ENCODE measurements around the gene MAMDC2. TPM values are rescaled to one million over a fixed set of nuclear protein-coding genes. Genes with fewer than 3 reads are reported as not detected.

MAMDC2 gene
- total RNA-seq, 3 donors from 2014 or later (not counting 1 experiment from before 2014, with no cell fraction given), result 0.10 to 0.32 TPM; not detected in 1

DNA sequence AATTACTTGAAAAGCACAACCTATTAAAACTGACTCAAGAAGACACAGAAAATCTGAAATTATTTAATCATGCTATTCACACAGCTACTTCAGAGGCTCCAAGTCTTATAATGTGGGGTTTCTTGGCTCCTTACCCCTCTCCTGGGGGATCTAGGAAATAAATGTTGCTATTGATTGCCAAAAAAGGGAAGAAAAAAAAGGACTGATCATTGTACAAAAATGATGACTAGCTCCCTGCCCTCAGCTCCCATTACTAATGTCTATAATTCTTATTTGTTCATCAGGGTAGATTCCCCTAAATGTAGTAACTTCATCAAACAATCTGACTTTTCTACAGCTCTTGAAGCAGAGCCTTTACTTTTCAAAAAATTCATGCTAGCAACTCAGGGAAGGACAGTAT, 211.8 kb downstream of the MAMDC2 start:
- Histone ChIP-seq H3K4me3 (ENCODE audit: low read length) (no peak overlapping the region), H3K4me1 (ENCODE audit: control insufficient read depth, insufficient read depth, low read length) (peaks cover 21% of the 10 kb centered on the region), H3K36me3 (ENCODE audit: control insufficient read depth, insufficient read depth, low read length) (no peaks in the 10 kb centered on the region), H3K9me3 (ENCODE audit: control insufficient read depth, insufficient read depth, low read length) (no peaks in the 10 kb centered on the region), H3K27me3 (ENCODE audit: control insufficient read depth, insufficient read depth, low read length) (no peaks in the 10 kb centered on the region), H3K27ac (ENCODE audit: low read length) (no peak overlapping the region)
- Mint-ChIP-seq H3K9me3 (no peaks in the 10 kb centered on the region), H3K27ac (no peak overlapping the region), H3K36me3 (no peaks in the 10 kb centered on the region), H3K4me1 (peaks cover 19 to 20% of the 10 kb centered on the region in 2 donors), H3K4me3 (no peak overlapping the region), H3K27me3 (ENCODE audit: low read depth in 2 of 2) (peaks cover 0 to 2% of the 10 kb centered on the region in 2 donors)
- no peak for ATAC-seq
- TF ChIP-seq, protein P1, sequence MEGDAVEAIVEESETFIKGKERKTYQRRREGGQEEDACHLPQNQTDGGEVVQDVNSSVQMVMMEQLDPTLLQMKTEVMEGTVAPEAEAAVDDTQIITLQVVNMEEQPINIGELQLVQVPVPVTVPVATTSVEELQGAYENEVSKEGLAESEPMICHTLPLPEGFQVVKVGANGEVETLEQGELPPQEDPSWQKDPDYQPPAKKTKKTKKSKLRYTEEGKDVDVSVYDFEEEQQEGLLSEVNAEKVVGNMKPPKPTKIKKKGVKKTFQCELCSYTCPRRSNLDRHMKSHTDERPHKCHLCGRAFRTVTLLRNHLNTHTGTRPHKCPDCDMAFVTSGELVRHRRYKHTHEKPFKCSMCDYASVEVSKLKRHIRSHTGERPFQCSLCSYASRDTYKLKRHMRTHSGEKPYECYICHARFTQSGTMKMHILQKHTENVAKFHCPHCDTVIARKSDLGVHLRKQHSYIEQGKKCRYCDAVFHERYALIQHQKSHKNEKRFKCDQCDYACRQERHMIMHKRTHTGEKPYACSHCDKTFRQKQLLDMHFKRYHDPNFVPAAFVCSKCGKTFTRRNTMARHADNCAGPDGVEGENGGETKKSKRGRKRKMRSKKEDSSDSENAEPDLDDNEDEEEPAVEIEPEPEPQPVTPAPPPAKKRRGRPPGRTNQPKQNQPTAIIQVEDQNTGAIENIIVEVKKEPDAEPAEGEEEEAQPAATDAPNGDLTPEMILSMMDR (IDR thresholded peaks at IDR 0.05), result no peak
- no peak for DNase-seq
- intact Hi-C loops (cut with micrococcal nuclease), result no loop called here

DNA sequence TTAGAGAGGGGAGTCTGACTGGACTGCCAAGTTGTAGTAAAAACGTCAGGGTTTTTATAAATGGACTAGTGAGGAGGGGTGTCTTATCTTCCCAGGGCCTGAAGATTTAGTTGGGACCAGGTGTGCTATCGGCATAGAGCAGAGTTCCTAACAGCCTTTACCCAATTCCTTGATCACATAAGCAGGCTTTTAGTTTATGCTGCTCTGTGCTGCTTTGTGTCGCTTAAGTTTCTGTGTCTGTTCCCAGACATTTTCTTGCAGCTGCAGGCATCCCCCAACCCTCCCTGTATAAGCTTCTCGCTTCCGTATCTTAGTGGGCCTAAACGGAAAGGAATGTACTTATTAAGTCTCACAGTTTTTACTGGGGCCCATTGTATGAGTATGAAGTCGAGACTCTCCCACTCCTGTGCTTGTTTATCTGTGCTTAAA, 212.5 kb downstream of the MAMDC2 start:
- H3K27ac Mint-ChIP-seq, result no peak overlapping the region
- no peaks in the 10 kb centered on the region for H3K9me3 Mint-ChIP-seq
- H3K27me3 Mint-ChIP-seq (ENCODE audit: low read depth in 2 of 2), result no peaks in the 10 kb centered on the region
- H3K36me3 Mint-ChIP-seq, result no peaks in the 10 kb centered on the region
- TF ChIP-seq, protein P1 (IDR thresholded peaks at IDR 0.05), result no peak
- H3K4me1 Mint-ChIP-seq, result peaks cover 25 to 26% of the 10 kb centered on the region in 2 donors
- Histone ChIP-seq H3K27me3 (ENCODE audit: control insufficient read depth, insufficient read depth, low read length) (no peaks in the 10 kb centered on the region), H3K9me3 (ENCODE audit: control insufficient read depth, insufficient read depth, low read length) (no peaks in the 10 kb centered on the region), H3K4me3 (ENCODE audit: low read length) (no peak overlapping the region), H3K36me3 (ENCODE audit: control insufficient read depth, insufficient read depth, low read length) (peaks cover 3% of the 10 kb centered on the region), H3K27ac (ENCODE audit: low read length) (no peak overlapping the region), H3K4me1 (ENCODE audit: control insufficient read depth, insufficient read depth, low read length) (peaks cover 24% of the 10 kb centered on the region)
- intact Hi-C loops (cut with micrococcal nuclease), result no loop called here
- H3K4me3 Mint-ChIP-seq, result no peak overlapping the region
- 95% methylated on average over 7 of the region's 7 CpGs for WGBS (ENCODE audit: insufficient coverage)
- no peak for ATAC-seq
- DNase-seq, result no peak

DNA sequence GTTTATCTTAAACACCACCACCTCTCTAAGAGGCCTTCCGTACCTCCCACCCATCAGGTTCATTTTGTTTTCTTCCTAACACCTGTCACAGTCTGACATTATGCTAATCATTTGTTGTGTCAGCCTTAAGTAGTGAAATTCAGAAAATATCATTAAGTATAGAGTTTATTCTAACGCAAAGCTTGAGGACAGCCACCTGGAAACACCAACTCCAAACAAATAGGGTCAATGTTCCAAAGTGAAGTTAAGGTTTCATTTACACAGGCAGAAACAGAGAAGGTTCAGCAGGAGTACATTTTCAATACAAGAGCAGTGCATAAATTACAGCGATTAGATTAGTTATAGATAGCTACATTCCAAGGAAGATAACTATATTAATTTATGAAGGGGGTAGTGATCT, 213.9 kb downstream of the MAMDC2 start:
- H3K9me3 ChIP-seq (ENCODE audit: control insufficient read depth, insufficient read depth, low read length), result no peaks in the 10 kb centered on the region
- DNase-seq (peak in 1 of 2 donors; percentile 12), ATAC-seq (no peak)
- TF ChIP-seq, protein P1 (IDR thresholded peaks at IDR 0.05), result no peak
- peaks cover 24% of the 10 kb centered on the region for H3K4me1 ChIP-seq (ENCODE audit: control insufficient read depth, insufficient read depth, low read length)
- WGBS (ENCODE audit: insufficient coverage), result 90% methylated on average over 2 of the region's 3 CpGs
- Mint-ChIP-seq H3K27ac (peak overlapping the region; percentile 90 to 94), H3K9me3 (no peaks in the 10 kb centered on the region), H3K36me3 (no peaks in the 10 kb centered on the region), H3K27me3 (ENCODE audit: low read depth in 2 of 2) (no peaks in the 10 kb centered on the region), H3K4me1 (peaks cover 39 to 40% of the 10 kb centered on the region in 2 donors), H3K4me3 (peak overlapping the region; percentile 94)
- peaks cover 6% of the 10 kb centered on the region for H3K36me3 ChIP-seq (ENCODE audit: control insufficient read depth, insufficient read depth, low read length)
- H3K4me3 ChIP-seq (ENCODE audit: low read length), result no peak overlapping the region
- intact Hi-C loops (cut with micrococcal nuclease), result no loop called here
- no peaks in the 10 kb centered on the region for H3K27me3 ChIP-seq (ENCODE audit: control insufficient read depth, insufficient read depth, low read length)
- H3K27ac ChIP-seq (ENCODE audit: low read length), result no peak overlapping the region

Data from natural killer cell (primary cell).